Esophagus squamous epithelium (tissue), 5 donors: Measurements from ENCODE around the gene HDAC10. TPM values are rescaled to one million over a fixed set of nuclear protein-coding genes. Genes with fewer than 3 reads are reported as not detected.

Experiments used
- DNase-seq: peaks from one replicate; lab custom pipeline; 2025; lab: John Stamatoyannopoulos, UW
- H3K27ac ChIP-seq, 4 donors: fragments of 200-600 bp; sonication (generic); one replicate each; pipeline ENCODE4 v1.5.1; 2016 to 2019; ENCODE audit warnings: mild to moderate bottlenecking in 1 of 4
- H3K27me3 ChIP-seq, 4 donors: fragments of 200-600 bp; sonication (generic); 1 replicate in 3 of 4; 2 replicates in 1 of 4; pipeline versions ENCODE4 v1.5.1 to v1.6.0; 2017 to 2021; ENCODE audit warnings: antibody characterized with exemption in 1 of 4
- H3K36me3 ChIP-seq, 3 donors: fragments of 200-600 bp; sonication (generic); one replicate each; pipeline ENCODE4 v1.5.1; 2016 to 2019
- H3K4me1 ChIP-seq, 3 donors: fragments of 200-600 bp; sonication (generic); one replicate each; pipeline ENCODE4 v1.5.1; 2017 to 2019
- H3K4me3 ChIP-seq, 4 donors: fragments of 200-600 bp; sonication (generic); 1 replicate in 3 of 4; 2 replicates in 1 of 4; pipeline ENCODE4 v1.5.1; 2016 to 2019; ENCODE audit warnings: mild to moderate bottlenecking in 2 of 4, moderate library complexity in 1 of 4
- H3K9me3 ChIP-seq, 3 donors: fragments of 200-600 bp; sonication (generic); one replicate each; pipeline ENCODE4 v1.5.1; 2016 to 2019
- CTCF ChIP-seq, 6 experiments: fragments of 450-650 bp in 4 of 6; fragments of 200-600 bp in 2 of 6; sonication (generic) in 2 of 6; IDR thresholded peaks; one replicate each; pipeline ENCODE4 v1.5.1; 2016 to 2019; ENCODE audit warnings: antibody characterized with exemption in 6 of 6, mild to moderate bottlenecking in 4 of 6, moderate library complexity in 4 of 6
- POLR2A ChIP-seq, 4 donors: fragments of 450-650 bp; IDR thresholded peaks; one replicate each; pipeline ENCODE4 v1.6.1; 2017; ENCODE audit warnings: antibody characterized with exemption in 4 of 4, mild to moderate bottlenecking in 4 of 4, moderate library complexity in 3 of 4
- WGBS, 2 donors: methylation state at CpG; one replicate each; pipeline ENCODE4 v1.1.5; 2018; 5-methylcytosine and 5-hydroxymethylcytosine counted together
- intact Hi-C: fragments of 100-400 bp; cut with DNase I; formaldehyde crosslinking; loops from one replicate; pipeline ENCODE4 v1.15.0; 2022
- total RNA-seq, 4 donors: library from RNA; depleted of rRNA; stranded (reverse); fragments of >200 nt; gene quantifications; one replicate each; pipeline ENCODE4 v1.1.0, GENCODE V29; 2016
- donor health status: DM: yes; HTN: yes; CAD: no.

The HDAC10 gene
- total RNA-seq, 4 donors from 2014 or later: 18.2 to 46.3 (median 35.6) TPM

- H3K36me3 ChIP-seq: peaks cover 0 to 10% (median 0%) of the 10 kb centered on the region in 3 donors
- 12% methylated on average over 10 of the region's 18 CpGs; no CpG with 5 or more reads in 1 of the 2 donors for WGBS, 2 donors
- intact Hi-C loops: no loop called here
Observed at GRCh38 chr22:50269573-50269969, 18.5 kb upstream of the HDAC10 start.

GRCh38 chr22:50268655-50269113, 17.6 kb upstream of the HDAC10 start:
- peaks cover 41 to 60% (median 46%) of the 10 kb centered on the region in 3 donors for H3K4me1 ChIP-seq
- no peak for TF ChIP-seq CTCF (IDR thresholded peaks at IDR 0.05)
- no peak for TF ChIP-seq POLR2A (IDR thresholded peaks at IDR 0.05)
- H3K36me3 ChIP-seq: peaks cover 0 to 4% (median 0%) of the 10 kb centered on the region in 3 donors
- H3K4me3 ChIP-seq: no peak overlapping the region
- peaks cover 0 to 17% (median 0%) of the 10 kb centered on the region in 4 donors for H3K27me3 ChIP-seq
- intact Hi-C loops: no loop called here
- DNase-seq: no peak
- no peaks in the 10 kb centered on the region for H3K9me3 ChIP-seq
- H3K27ac ChIP-seq: peak overlapping the region in 2 of 4 donors; percentile 80 to 84
- 29 to 60% methylated on average over 1 to 7 of the region's 9 CpGs for WGBS, 2 donors

More at GRCh38 chr22:50269573-50269969, 18.5 kb upstream of the HDAC10 start:
- Histone ChIP-seq H3K4me1 (peaks cover 41 to 66% (median 46%) of the 10 kb centered on the region in 3 donors), H3K4me3 (peak overlapping the region; percentile 37 to 74 (median 58)), H3K27me3 (peaks cover 0 to 17% (median 0%) of the 10 kb centered on the region in 4 donors), H3K9me3 (no peaks in the 10 kb centered on the region), H3K27ac (peak overlapping the region; percentile 55 to 84 (median 76))
- no peak for DNase-seq
- TF ChIP-seq POLR2A (IDR thresholded peaks at IDR 0.05) (no peak), CTCF (IDR thresholded peaks at IDR 0.05) (no peak)

DNA sequence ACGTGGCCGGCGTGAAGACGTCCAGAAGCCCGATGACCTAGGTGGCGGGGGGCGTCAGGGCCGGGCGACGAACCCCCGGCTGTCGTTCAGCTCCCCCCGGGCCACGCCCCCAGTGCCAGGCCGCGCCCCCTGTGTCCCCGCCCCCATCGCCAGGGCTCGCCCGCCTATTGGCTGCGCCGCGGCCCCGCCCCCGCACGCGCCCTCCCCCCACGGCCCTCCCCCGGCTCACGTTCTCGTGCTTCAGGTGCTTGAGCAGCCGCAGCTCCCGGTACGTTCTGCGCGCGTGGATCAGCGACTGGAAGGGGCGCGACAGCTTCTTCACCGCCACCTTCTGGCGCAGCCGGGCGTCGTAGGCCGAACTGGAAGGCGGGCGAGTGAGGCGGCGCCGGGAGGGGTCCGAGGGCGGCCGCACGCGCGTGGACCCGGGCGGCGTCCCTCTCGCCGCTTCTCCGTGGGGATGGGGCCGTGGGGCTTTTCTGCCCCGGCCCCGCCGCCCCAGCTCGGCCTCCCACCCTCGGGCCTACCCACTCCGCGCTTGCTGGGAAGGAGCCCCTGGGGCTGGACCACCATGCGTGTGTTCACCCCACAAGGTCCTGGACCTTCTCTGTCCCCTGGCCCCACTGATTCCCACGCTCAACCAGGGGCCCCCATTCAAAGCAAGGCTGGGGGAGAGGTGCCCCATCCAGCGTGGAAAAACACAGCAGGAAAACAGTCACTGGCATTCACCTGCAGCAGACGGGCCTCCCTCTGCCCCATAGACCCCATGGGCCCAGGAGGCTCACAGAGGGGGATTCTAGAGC, 16.7 kb upstream of the HDAC10 start:
- TF ChIP-seq CTCF (IDR thresholded peaks at IDR 0.05) (peak in 3 of 6 experiments; percentile 8 to 37 (median 13)), POLR2A (IDR thresholded peaks at IDR 0.05) (no peak)
- H3K27me3 ChIP-seq: peaks cover 0 to 23% (median 0%) of the 10 kb centered on the region in 4 donors
- no peaks in the 10 kb centered on the region for H3K9me3 ChIP-seq
- H3K4me3 ChIP-seq: peak overlapping the region in 3 of 4 donors; percentile 1 to 59 (median 39)
- DNase-seq: no peak
- 0% methylated on average over 1 of the region's 75 CpGs; no CpG with 5 or more reads in 1 of the 2 donors for WGBS, 2 donors
- peak overlapping the region in 2 of 4 donors; percentile 11 to 84 for H3K27ac ChIP-seq
- peaks cover 41 to 64% (median 49%) of the 10 kb centered on the region in 3 donors for H3K4me1 ChIP-seq
- peaks cover 0 to 2% (median 0%) of the 10 kb centered on the region in 3 donors for H3K36me3 ChIP-seq
- intact Hi-C loops: no loop called here

GRCh38 chr22:50266994-50267393, 15.9 kb upstream of the HDAC10 start:
- DNase-seq: no peak
- peak overlapping the region in 2 of 4 donors; percentile 39 to 59 for H3K4me3 ChIP-seq
- no peak overlapping the region for H3K27ac ChIP-seq
- WGBS, 2 donors: 65 to 90% methylated on average over 2 to 9 of the region's 37 CpGs
- TF ChIP-seq POLR2A (IDR thresholded peaks at IDR 0.05) (no peak), CTCF (IDR thresholded peaks at IDR 0.05) (no peak)
- no peaks in the 10 kb centered on the region for H3K9me3 ChIP-seq
- H3K36me3 ChIP-seq: no peaks in the 10 kb centered on the region
- intact Hi-C loops: no loop called here
- peaks cover 42 to 64% (median 53%) of the 10 kb centered on the region in 3 donors for H3K4me1 ChIP-seq
- H3K27me3 ChIP-seq: peaks cover 0 to 28% (median 0%) of the 10 kb centered on the region in 4 donors
